ENCODE data around the gene VPS13D.
"Not testable (repeated sequence)": the region's sequence is repeated elsewhere in the genome, so short reads cannot be mapped to it uniquely, and the experiment has no call there.

The VPS13D gene

DNA sequence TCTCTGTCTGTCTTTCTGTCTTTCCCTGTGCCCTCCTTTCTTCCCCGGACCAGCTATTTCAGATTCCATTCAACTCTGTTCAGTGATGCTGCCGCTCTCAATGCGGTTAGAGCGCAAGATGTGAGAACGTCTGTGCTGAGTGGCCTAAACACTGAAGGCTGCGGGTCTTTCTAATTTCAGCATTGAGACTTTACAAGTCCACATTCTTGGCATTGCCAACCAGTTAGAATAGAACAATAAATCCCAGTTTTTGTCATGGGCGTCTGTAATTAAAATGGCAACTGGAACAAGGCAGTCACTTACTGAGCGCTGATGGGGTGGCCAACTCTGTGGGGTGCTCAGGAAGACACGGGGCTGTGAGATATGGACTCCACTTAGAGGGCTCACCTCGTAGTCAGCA, 275.4 kb downstream of the VPS13D start:
- no peak for DNase-seq

DNA sequence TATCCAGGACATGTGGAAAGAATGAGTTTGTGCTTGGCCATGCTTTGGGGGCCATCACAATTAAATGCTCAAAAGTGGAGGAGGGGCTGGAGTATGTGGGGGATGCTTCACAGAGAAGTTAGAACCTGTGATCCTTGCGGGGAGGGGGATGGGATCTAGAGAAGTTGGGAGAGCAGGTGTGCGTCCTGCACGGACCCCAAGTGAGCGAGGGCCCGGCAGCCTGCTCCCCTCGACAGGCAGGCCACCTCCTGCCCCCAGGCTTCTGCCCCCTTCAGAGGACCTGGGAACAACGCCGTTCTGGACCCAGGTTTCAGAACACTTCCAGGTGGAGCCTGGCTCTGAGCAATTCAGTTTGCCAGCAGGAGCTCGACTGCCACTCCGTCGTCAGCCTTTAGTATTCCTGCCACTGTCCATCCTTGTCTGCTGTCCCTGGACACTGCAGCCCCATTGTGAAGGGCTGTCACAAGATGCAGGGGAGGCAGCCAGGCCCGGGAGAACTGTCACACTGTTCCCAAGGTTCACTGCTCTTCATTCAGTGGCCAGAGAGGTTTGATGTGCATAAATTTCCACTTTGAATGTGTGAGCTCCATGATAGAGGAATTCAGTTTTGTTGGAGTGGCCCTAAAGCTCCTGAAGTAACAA, 275.9 kb downstream of the VPS13D start:
- no peak for DNase-seq

DNA sequence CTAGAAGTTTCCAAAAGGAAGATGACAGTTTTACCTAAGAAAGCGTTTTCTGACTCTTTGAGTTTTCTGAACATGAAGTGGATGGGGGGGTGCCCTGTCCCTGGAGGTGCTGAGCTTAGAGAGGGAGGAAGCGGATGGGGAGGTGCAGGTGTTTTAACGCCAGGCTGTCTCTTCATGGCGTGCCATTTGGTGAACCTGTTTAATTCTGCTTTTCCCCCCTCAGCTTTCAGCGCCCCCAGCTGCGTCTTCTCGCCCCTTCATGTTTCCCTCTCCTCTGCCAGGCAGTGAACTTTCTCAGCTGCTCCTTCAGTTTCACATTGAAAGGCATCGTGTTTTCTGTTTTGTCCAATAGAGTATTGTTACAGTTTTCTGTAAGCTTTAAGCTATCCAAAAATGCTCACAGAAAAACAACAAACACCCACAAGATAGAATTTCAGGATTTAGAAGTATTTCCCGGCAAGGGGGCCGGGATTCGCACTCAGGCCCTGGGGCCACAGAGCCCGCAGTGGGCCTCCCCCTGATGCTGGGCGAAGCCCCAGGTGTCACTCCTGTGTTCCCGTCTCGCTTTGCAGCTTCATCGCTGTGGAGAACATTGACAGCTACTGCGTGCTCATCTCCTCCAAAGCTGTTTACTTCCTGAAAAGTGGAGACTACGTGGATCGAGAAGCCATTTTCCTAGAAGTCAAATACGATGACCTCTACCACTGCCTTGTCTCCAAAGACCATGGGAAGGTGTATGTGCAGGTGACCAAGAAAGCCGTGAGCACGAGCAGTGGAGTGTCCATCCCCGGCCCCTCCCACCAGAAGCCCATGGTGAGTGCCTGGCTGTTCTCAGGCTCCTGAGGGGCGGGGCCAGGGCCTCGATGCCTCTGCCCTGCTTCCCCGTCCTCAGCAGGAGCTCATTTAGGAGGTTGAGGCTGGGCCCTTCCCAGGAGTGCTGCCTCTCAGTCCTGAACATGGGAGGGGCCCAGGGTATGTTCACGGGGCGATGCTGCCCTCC, 276.8 kb downstream of the VPS13D start:
- no peak for DNase-seq

DNA sequence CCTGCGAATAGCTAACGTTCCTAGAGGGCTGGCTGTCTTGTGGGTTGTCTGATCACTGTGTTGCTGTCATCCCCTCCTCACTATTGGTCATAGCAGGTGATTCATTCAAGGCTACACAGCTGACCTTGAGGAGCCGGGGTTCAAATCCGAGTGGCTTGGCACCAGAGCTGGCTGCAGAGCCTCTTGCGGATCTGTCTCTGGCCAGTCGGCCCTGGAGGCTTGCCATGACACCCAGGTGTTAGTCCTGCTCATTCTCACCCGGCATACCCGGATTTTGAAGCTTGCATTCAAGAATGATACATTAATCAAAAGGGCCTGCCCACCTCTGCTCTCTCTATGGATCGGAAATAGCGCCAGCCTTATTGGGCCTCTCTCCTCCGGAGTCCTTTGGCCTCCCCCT, 277.8 kb downstream of the VPS13D start:
- no peak for DNase-seq

DNA sequence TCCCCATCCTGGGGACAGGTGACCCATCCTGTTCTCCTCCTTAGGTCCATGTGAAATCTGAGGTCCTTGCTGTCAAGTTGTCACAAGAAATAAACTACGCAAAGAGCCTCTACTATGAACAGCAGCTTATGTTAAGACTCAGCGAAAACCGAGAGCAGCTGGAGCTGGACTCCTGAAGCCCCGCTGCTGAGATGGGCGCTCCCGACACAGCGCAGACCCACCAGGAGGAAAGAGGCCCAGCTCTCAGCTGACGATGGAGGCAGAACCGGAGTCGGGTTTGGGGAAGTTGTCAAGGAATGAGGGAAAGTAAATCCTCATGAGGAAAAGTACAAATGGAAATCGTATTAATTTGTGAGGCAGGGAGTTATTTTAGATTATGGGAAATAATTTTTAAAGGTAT, 279.0 kb downstream of the VPS13D start:
- no peak for DNase-seq

DNA sequence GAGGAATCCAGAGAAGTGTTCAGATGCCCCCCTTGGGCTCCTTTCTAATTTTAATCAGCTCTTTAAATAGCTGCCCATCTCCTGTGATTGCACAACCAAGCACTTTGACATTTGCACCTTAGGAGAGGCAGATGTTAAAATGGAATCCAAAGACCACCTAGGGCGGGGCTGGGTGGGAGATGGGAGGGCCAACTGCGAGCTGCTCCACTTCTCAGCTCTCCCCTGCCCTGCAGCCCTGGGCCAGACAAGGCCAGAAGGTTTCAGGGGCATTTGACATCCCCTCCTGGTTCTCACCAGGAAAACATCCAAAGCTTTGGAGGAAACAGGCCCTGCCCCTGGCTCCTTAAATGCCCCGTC, 281.3 kb downstream of the VPS13D start:
- DNase-seq, result no peak

DNA sequence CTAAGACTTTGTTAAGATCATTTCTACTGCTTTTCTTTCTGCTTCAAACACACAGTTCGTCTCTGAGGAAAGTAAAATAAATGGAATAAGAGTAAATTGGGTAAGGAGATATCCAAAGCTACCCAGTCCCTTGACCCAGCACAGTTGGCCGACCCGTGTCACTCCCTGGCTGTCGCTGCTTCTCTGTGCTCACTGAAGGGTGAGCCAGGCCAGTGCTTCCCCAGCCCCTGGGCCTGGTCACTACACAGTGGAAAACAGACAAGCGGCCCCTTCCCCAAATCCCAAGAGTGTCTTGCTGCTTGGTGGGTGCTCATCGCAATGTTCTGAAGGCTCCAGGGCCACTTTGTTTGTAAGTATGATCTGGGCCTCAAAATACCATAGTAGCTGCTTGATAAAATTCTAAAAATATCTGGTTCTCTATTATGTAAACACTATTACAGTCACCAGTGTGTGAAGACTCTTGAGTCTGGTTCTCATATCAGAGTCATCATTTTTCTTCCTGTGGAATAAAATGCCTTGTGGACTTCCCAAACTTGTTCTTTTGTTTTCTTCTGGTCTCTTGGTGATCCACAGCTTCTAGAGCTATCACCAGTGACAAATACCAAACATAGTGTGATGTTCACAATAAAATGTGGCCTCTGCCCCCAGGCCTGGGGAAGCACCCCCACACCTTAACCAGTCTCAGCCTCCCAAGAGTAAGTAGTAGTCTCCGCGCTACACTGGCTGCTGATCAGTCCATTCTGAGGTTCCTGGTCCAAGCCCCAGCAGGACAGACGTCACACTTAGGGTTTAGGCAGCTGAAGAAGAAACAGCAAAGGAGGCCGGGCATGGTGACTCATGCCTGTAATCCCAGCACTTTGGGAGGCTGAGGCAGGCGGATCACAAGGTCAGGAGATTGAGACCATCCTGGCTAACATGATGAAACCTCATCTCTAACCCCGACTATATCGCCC, 282.0 kb downstream of the VPS13D start:
- DNase-seq, result no peak

DNA sequence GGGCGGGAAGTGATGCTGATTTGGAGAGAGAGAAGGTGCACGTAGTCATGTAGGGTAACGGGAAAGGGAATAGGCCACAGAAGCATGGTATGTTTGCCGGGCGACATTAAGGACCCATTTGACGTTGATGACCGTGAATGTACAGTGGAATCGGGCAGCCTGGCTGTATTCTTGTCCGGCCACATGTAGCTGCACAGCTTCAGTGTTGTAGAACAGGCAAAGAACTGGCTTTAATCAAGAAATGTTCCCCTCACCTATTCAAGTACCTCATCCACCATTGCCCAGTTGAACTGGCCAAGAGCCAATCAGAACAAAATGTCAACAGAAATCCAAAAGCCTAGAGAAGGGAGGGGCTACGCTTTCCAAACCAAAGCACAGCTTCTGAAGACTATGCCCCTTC, 283.4 kb downstream of the VPS13D start:
- no peak for DNase-seq

DNA sequence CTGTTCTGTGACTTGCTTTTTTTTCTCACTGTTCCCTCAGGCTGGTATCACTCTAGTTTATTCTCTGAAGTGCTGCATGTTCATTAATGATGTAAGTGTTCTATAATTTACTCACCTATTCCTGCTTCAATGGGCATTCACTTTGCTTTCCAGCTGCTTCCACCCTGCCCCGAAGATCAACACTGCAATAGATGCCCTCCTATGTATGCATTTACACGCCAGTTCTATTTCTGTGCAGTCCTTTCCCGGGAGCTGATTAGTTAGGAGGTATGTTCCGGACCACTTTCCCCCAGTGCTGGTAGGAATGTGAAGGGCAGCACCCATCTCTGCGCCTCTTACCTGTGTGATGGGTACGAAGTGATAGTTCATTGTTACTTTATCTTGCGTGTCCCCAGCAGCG, 284.8 kb downstream of the VPS13D start:
- DNase-seq, result no peak

DNA sequence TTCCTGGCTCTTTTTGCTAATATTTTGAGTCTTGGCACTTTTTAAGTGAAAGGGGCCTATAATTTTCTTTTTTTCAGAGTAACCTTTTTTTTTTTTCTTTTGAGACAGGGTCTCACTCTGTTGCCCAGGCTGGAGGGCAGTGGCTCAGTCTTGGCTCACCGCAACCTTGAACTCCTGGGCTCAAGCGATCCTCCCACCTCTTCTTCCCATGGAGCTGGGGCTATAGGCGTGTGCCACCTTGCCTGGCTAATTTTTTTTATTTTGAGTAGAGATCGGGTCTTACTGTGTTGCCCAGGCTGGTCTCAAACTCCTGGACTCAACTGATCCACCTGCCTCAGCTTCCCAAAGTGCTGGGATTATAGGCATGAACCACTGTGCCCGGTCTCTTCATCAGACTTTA, 285.4 kb downstream of the VPS13D start:
- no peak for DNase-seq

DNA sequence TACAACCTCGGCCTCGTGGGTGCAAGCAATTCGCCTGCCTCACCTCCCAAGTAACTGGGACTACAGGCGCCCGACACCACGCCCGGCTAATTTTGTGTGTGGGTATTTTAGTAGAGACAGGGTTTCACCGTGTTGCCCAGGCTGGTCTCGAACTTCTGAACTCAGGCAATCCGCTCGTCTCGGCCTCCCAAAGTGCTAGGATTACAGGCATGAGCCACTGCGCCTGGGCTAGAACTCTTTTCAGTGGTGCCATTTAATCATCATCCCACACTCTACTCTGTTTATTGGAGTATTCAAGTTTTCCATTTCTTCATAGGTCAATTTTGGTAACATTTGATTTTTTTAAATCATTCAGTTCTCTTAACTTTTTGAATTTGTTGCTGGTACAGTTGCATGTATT, 286.9 kb downstream of the VPS13D start:
- DNase-seq, result no peak

DNA sequence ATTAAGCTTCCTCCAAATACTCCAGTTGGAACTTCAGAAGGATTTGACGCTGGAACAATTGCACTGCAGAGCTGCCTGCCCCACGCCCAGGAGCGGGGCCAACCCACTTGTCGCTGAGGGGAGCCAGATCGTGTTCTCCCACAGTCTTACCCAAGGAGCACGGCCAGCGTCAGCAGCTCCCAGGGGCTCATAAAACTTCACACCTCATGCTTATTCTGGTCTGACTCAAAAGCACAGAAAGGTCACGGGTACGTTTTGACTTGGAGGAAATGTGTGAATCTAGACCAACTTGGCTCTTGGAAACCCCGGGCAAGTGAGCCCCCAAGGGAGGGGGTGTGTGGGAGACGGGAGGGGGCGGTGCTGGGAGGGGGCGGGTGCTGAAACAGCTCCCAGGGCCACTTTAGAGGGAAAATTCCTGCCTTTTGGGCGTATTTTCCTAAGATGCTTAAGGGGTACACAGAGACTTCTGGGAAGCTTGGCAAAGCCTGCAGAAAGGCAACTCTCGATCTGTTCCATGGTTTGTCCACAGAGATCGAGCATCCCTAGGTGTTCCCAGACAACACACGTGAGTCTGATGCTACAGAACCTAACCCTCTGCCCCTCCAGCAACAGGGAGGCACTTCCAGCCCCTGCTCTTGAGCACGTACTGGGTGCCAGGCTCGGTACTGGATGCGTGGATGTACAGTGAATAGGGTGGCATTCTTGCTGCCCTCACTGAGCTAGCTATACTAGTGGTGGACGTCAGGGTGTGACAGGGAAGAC, 289.3 kb downstream of the VPS13D start:
- no peak for DNase-seq

DNA sequence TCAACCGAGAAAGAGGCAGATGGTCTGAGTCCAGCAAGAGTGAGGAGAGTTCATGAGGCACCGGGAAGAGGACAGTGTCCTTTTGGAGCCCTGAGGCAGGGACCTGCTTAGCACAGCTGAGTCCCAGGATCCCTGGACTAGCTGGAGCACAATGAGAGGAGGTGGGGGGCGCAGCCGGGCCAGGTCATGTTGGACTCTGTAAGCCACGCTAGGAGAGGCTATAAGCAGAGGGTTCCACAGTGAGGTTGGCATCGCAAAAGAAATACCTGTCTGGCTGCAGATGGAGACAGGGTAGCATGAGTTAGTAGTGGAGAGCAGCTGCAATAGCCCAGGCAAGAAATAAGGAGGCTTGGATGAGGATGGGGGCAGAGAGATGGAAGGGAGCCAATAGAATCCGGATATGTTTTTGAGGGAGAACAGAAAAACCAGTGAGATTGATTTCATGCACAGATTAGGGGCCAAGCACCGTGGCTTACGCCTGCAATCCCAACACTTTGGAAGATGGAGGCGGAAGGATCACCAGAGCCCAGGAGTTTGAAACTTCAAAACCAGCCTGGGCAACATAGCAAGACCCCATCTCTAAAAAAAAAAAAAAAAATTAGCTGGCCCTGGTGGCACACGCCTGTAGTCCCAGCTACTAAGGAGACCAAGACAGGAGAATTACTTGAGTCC, 290.0 kb downstream of the VPS13D start:
- no peak for DNase-seq

DNA sequence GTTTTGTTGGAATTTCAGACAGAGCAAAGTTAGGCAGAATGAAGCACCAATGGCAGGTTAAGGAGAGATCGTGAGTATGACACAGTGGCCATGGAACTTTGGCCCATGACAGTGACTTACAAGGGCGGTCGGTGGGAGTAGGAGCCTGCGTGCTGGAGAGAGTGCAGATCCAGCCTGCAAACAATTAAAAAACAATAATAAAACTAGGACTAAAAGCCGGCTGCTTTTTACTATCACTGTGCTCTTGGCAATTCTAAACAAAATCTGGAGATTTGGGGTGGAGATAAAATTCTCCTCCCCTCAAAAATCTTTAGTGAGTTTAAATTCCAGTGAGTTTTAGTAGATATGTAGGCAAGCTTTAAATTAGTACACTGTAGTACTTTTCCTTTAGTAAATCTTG, 291.3 kb downstream of the VPS13D start:
- no peak for DNase-seq

DNA sequence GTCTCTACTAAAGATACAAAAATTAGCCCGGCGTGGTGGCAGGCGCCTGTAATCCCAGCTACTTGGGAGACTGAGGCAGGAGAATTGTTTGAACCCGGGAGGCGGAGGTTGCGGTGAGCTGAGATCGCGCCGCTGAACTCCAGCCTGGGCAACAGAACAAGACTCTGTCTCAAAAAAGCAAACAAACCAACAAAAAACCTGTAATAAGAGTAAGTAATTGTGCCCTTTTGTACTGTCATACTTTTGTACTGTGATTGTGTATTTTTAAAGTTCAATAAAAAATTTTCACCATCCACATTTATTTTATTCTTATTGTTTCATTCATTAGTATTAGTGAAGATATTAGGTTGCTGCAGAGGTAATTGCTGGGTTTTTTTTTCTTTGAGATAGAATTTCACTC, 292.9 kb downstream of the VPS13D start:
- not testable (repeated sequence) for DNase-seq

DNA sequence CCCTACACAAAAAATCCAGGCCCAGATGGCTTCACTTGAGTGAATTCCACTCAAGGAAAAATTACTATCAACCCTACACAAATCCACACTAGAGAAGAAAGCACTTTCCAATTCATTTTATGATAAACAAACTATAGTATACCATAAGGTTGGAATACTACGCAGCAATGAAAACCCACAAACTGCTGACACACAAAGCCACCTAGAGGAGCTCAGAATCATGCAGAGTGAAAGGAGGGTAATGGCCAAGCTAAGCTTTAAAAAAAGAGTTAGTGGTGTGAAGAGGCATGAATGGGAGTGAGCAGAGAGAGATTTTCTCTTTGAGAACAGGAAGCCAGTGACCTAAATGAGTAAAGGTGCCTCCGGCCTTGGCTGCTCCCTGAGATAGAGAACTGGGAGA, 294.4 kb downstream of the VPS13D start:
- no peak for DNase-seq

DNA sequence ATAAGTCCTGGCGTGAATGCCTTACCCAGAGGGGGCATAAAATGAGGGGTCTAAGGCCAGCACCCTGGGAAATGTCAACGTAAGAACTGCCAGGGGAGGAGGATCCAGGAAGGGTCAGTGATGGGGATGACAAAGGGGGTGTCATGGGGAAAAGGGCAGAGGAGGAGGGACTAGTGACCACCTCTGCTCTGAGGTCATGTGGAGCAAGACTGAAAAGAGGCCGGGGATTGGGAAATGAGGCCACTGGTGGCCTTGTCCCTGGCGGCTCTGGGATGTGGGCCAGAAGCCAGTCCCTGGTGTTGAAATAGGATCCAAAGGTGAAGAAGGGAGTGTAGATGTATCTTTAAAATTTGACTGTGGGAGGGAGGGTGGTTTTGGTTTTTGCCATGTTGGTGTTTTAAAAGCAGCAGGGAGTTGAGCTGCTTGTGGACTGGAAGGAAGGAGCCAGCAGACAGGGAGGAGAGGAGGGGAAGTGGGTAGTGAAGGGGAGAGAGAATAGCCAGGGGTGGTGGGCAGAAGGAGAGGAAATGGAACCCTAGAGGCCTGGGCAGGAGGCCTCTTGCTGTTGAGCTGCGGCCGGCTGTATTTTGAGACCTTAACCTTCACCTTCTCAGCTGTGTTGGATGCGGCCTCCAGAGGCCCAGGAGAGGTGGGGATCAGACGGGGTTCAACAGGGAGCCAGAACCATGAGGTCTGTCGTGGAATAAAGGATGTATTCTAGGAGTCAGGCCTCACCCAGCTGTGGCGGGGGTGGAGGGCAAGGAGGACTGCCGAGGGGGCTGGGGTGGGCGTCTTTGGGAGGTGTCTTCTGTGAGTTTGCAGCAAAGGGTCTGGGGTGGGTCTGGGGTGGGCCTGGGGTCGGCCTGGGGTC, 295.7 kb downstream of the VPS13D start:
- DNase-seq, result no peak

DNA sequence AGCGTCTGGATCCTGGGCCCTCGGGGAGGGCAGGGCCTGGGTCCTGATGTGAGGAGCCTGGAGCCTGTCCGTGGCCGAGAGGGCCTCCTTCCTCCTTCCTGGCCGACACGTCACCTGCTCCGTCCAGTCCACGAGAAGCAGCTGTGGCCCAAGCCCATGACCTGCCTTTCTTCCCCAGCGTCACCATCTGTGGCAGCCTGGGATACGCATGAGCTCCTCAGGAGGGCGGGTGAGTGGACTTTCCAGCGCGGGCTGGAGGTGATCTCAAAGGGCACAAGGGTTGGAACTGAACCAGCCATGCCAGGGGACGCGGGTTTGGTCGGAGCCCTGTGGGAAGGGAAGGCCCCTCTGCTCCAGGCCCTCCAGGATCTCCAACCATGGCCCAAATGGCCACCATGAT, 297.7 kb downstream of the VPS13D start:
- DNase-seq, result no peak

DNA sequence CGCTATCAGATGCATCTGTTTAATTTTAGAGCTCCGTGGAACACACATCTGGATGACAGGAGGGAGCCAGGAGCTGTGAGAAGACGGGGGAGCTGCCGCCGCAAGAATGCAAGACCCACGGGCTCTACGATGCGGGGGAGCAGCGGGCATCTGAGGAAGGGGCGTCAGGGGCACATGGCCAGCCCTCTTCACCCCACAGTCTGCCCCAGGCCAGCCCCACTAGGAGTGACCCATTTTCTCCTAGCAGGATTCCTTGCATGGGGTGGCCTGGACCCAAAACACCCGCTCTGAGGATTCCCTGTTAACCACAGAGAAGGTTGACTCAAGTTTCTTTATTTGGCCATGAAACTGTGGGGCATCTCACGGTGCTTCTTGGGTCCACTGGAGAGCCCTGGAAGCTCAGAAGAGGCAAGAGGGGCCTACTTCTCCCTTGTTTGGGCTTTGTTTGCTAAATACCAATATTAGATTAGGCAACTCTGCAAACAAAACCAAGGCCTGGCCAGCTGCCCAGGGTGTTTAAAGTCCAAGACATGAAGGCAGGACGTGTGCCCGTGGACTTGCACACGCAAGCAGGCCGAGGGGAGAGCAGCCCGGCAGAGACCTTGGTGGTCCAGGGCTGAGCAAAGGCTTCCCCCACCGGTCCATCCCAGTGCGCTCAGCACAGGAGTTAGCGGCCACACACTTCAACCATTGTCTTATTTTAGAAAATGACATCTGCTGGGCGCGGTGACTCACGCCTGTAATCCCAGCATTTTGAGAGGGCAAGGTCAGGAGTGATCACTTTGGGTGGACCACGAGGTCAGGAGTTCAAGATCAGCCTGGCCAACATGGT, 298.4 kb downstream of the VPS13D start:
- DNase-seq, result no peak

DNA sequence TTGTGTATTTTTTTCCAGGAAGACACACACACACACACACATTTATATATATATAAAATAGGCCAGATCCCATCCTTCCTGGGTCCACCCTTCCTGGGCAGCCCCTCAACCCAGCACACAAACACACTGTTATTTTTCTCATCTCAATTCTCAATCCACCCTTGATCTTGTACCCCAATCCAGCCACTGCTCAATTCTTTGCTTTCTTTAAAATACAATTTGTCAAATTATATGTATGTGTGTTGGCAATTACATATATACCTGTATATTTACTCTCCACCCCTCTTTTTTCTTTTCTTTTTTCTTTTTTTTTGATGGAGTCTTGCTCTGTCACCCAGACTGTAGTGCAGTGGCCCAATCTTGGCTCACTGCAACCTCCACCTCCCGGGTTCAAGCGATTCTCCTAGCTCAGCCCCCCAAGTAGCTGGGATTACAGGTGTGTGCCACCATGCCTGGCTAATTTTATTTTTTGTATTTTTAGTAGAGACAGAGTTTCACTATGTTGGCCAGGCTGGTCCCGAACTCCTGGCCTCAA, 299.9 kb downstream of the VPS13D start:
- no peak for DNase-seq

Measured in NCI-H2171 (cell line).